Measurements from ENCODE around the gene C19orf81.
A peak's percentile ranks its signal among the peaks of the same experiment; 100 is the strongest.

Gene C19orf81

GRCh38 chr19:50679177-50680125 is 30.2 kb downstream of the C19orf81 start:
- peak; percentile 48 for DNase-seq (ENCODE audit: low read depth)

- DNase-seq (ENCODE audit: low read depth), result no peak
These were observed 37.2 kb downstream of the C19orf81 start for GRCh38 chr19:50686310-50687032.

GRCh38 chr19:50688766-50689165 is 39.5 kb downstream of the C19orf81 start:
- no peak for DNase-seq (ENCODE audit: low read depth)

GRCh38 chr19:50690439-50690838 is 41.2 kb downstream of the C19orf81 start:
- no peak for DNase-seq (ENCODE audit: low read depth)

DNA sequence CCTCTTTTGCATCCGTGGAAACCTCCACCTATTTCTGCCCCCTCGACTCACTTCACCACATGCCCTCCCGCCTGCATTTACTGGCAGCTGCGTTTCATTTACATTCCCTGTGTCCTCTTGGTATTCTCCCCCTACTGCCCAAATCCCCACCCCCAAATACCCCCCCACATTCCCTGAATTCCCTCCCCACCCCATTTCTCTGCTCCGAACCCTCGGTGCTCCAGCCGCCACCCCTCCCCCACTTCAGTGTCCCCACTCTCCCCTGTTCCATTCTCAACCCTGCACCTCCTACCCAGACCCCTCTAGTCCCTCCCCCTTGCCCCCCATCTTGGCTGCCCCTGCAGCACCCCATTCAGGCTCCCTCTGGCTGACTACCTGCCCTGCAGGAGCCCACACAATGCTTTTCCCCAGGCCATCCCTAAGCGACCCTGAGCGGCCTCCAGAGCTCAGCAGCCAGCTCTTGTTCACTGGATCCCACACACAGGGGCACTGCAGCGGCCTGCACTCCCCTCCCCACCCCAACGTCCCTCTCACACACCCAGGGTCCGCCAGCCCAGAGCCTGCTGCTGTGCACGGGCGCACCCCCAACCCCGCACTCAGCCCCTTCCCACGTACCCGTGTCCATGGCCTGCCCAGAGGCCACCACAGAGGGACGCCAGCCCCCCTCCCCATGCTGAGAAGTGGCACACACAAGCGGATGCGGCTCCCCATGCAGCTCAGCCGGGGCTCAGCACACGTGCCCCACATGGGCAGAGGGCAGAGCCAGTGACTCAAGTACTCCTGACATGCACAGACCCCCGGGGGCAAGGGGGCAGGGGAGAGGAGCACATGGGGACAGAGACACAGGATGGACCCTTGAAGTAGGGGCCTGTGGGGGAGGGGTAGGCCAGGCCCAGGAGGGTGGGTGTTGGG is 44.1 kb downstream of the C19orf81 start:
- no peak for DNase-seq (ENCODE audit: low read depth)

DNA sequence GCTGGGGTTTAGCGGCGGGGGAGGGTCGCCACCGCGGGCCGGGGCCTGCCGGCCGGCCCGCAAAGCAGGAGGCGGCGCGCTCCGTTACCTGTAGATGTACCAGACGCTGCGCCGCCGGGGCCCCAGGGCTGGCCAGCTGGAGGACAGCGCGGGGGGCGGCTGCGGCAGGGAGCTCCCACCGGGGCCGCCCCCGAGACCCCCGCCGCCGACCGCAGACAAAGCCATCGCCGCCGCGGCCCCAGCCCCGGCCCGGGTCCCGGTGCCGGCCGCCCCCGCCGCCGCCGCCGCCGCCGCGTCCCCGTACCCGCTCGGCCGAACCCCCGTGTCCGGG is 45.5 kb downstream of the C19orf81 start:
- no peak for DNase-seq (ENCODE audit: low read depth)

GRCh38 chr19:50695251-50696093 is 46.2 kb downstream of the C19orf81 start:
- no peak for DNase-seq (ENCODE audit: low read depth)

GRCh38 chr19:50696094-50696483 is 46.8 kb downstream of the C19orf81 start:
- DNase-seq (ENCODE audit: low read depth), result no peak

DNA sequence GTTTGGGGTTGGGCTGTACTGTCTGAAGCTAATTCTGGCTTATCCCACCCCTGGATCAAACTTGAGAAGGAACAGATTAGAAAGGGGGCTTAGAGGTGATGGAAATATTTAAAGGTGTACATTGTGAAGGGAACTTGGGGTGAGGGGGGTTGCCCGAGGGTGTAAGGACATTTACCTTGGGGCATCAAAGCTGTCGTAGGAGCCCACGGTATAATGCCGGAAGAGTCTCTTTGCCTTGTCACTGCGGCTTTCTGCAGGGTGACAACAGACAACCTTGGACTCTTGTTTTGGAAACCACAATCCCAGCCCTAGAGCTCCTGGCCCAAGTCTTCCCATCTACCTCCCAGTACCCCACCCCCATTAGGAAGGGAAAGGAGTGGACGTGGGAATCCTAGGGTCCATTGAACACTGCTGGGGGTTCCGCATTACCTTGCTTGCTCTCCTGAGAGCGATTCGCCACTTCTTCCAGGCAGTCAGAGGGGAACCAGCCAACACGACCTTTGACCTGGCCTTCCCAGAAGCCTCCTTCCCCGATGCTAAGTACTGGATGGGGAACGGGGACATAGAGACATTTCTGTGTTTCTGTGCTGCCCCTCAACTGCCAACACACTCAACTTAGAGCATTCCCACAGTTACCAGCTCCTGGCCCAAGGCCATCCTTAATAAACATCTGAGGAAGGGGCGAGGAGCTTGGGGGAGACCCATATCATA is 48.3 kb downstream of the C19orf81 start:
- DNase-seq (ENCODE audit: low read depth), result no peak

DNA sequence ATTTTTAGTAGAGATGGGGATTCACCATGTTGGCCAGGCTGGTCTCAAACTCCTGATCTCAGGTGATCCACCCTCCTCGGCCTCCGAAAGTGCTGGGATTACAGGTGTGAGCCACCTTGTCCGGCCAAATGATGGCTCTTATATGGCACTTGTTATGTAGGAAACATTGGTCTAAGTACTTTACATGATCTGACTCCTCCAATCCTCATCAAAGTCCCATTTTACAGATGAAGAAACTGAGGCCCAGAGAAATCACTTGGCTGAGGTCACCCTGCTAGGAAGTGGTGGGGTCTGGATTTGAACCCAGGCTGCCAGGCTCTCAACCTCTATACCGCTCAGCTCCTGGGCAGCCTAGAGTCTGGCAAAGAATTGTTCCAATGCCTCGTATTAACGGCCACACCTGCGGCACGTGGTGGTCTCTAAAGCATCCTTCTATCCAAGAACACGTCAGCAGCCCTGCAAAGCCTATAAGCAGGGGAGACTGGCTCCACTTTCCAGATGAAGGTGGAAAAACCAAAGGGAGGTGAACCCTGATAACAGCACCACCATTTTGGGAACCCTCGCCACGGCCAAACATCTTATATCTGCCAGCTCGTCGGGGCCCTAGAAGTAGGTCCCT is 52.2 kb downstream of the C19orf81 start:
- no peak for DNase-seq (ENCODE audit: low read depth)

- no peak for DNase-seq (ENCODE audit: low read depth)
These were observed 53.1 kb downstream of the C19orf81 start for GRCh38 chr19:50702158-50702870.

DNA sequence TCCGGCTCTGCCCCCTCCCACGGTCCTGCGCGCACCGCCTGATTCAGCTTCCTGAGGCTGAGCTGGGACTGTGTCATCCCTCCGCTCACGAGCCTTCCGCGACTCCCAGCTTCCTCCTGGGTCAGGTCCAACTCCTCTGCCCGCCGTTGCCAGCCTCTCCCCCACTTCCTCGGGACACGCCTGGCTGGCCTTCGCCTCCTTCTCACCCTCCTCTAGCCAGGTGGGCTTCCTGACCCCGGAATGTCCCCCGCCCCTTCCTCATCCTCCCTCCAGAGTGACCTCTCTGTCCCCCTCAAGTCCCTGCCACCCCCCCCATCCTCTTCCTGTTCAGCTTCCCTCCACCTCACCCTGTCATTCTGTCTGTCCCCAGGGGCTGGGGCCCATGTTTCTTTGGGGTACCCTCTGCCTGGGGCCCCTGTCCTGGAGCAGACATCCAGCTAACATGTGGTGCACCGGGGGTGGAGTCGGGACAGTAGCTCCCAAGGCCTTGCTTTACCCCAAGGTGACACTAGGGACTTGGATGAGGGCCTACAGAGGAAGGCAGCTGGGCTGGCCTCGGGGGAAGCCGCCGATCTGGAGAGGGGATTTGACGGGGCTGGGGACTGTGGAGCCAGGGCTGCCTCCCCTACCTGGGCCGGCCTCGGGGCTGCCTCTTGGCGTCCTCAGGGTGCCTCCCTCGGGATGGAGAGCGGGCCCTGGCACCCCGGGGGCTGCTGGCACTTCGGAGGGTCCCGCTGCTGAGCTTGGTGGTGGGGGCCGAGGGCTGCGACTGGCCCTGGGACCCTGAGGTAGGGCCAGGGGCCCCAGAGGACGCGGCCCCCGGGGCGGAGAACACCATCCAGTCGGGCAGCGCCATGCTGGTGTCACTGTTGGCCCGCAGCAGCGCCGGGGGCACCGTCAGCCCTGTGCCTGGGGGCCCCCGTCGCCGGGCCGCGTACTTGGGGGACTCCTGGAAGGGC is 53.9 kb downstream of the C19orf81 start:
- no peak for DNase-seq (ENCODE audit: low read depth)

DNA sequence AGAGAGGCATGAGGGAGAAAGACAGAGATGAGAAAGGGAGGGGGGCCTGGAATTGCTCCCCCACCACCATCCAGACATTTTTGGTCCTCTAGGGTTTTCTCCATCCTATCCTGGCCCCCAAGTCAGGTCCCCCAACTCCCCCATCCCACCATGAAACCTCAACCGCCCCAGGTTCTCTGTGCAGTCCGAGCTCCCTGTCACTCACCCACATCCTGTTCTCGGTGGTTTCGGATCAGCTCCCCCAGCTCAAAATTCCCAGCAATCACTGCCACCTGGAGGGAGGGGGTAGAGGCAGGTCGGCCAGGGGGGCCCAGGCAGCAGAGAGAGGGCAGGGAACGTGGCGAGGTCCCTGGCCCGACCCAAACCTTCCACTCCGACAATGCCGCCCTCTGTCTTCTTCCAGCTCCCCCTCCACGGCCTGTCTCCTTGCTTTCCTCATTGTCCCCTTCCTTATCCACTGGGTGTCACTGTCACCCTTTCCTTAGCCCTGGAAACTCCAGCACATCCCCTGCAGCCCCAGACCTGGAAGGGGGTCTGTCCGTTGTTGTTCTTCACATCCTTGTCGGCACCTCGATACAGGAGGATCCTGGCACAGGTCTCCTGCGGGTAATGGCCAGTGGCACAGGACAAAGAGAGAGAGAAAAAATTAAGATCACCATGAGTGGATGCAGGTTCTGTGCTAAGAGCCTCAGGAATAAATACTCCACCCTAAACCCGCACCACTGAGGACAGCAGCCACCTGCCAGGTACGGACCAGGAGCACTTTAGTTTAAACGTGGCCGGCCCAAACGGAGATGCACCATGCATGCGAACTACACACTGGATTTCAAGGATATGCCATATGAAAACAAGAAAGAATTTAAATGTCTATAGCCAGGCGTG is 54.9 kb downstream of the C19orf81 start:
- DNase-seq (ENCODE audit: low read depth), result no peak

- DNase-seq (ENCODE audit: low read depth), result peak; percentile 38
These were observed 56.3 kb downstream of the C19orf81 start for GRCh38 chr19:50705422-50706019.

DNA sequence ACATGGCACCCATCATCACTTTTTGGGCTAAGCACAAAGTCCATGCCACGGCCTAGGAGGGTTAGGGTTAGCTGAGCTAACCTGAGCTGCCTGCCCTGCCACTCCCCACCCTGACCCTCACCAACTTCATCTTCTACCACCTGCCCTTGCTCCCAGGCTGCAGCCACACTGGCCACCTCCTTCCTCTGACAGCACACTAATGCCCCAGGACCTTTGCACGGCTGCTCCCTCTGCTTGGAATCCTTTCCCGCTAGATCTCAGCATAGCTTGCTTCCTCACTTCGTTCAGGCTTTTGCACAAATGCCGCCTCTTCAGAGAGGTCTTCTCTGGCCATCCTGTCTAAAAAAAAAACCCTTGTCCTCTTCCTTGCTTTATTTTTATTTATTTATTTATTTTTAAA is 57.1 kb downstream of the C19orf81 start:
- no peak for DNase-seq (ENCODE audit: low read depth)

DNA sequence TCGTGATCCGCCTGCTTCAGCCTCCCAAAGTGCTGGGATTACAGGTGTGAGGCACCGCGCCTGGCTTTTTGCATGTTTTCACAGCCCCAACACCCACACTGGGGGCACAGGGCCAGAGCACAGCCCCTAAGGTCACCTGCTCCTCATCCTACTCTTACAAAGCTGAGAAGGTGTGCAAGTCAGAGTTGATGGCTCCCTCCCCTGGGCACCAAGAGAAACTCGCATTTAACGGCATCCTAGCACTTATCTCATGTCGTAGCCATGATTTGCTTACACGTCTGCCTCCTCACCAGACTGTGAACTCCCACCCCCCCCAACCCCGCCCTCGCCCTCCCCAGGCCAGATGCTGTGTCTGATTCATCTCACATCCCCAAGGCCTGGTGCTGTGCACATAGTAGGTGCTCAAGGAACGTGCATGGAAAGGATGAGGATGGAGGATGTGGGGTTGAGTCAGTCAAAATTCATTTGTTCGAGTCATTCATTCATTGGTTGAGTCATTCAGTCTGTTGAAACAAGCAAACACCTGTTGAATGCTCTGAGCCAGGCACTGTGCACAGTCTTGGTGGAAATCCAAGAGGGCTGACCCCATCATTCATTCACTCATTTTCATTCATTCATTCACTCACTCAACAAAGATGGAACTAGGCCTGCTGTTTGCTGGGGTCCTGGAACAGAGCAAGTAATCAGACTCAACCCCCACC is 59.1 kb downstream of the C19orf81 start:
- no peak for DNase-seq (ENCODE audit: low read depth)
